HT-29 (cell line): ENCODE results near the gene SLC22A23. TPM values are rescaled to one million over a fixed set of nuclear protein-coding genes. Genes with fewer than 3 reads are reported as not detected.

Experiments used
- DNase-seq: peaks from one replicate; pipeline ENCODE4 v3.0.0-alpha.2; 2015; ENCODE audit warnings: low spot score
- total RNA-seq: library from RNA; depleted of rRNA; stranded (reverse); fragments of >200 nt; shearing (Covaris generic); gene quantifications from 2 replicates; pipeline ENCODE4 v1.2.3, GENCODE V29; 2014

Gene SLC22A23
- total RNA-seq, 1 experiment from 2014 or later = 10.8 TPM

GRCh38 chr6:3444276-3445088, 12.4 kb downstream of the SLC22A23 start:
- peak; percentile 16 for DNase-seq

GRCh38 chr6:3443221-3443515, 13.7 kb downstream of the SLC22A23 start:
- DNase-seq = no peak

- peak; percentile 52 for DNase-seq
These were observed 14.2 kb downstream of the SLC22A23 start for GRCh38 chr6:3442431-3443220.

GRCh38 chr6:3440911-3441310, 15.9 kb downstream of the SLC22A23 start:
- no peak for DNase-seq

GRCh38 chr6:3439961-3440360, 16.9 kb downstream of the SLC22A23 start:
- no peak for DNase-seq

GRCh38 chr6:3438190-3439167, 18.4 kb downstream of the SLC22A23 start:
- DNase-seq = peak; percentile 49

- DNase-seq = peak; percentile 58
These were observed 23.8 kb downstream of the SLC22A23 start for GRCh38 chr6:3433005-3433404.

- DNase-seq = no peak
These were observed 24.4 kb downstream of the SLC22A23 start for GRCh38 chr6:3432416-3432815.

- DNase-seq = no peak
These were observed 24.9 kb downstream of the SLC22A23 start for GRCh38 chr6:3431994-3432393.

GRCh38 chr6:3429211-3429610, 27.6 kb downstream of the SLC22A23 start:
- DNase-seq = no peak

GRCh38 chr6:3428700-3429099, 28.1 kb downstream of the SLC22A23 start:
- no peak for DNase-seq

GRCh38 chr6:3428247-3428646, 28.6 kb downstream of the SLC22A23 start:
- DNase-seq = no peak

GRCh38 chr6:3427687-3428085, 29.2 kb downstream of the SLC22A23 start:
- DNase-seq = no peak

GRCh38 chr6:3426927-3427686, 29.7 kb downstream of the SLC22A23 start:
- DNase-seq = no peak

GRCh38 chr6:3426091-3426926, 30.5 kb downstream of the SLC22A23 start:
- DNase-seq = no peak

- no peak for DNase-seq
These were observed 31.3 kb downstream of the SLC22A23 start for GRCh38 chr6:3425574-3425973.

GRCh38 chr6:3424185-3424927, 32.5 kb downstream of the SLC22A23 start:
- no peak for DNase-seq

GRCh38 chr6:3423439-3424184, 33.2 kb downstream of the SLC22A23 start:
- no peak for DNase-seq
